ENCODE data around the gene TM4SF4. TPM values are rescaled to one million over a fixed set of nuclear protein-coding genes. Genes with fewer than 3 reads are reported as not detected.

Gene TM4SF4
- total and polyA plus RNA-seq, 7 donors, result 0.92 to 17.1 (median 5.0) TPM; not detected in 1

DNA sequence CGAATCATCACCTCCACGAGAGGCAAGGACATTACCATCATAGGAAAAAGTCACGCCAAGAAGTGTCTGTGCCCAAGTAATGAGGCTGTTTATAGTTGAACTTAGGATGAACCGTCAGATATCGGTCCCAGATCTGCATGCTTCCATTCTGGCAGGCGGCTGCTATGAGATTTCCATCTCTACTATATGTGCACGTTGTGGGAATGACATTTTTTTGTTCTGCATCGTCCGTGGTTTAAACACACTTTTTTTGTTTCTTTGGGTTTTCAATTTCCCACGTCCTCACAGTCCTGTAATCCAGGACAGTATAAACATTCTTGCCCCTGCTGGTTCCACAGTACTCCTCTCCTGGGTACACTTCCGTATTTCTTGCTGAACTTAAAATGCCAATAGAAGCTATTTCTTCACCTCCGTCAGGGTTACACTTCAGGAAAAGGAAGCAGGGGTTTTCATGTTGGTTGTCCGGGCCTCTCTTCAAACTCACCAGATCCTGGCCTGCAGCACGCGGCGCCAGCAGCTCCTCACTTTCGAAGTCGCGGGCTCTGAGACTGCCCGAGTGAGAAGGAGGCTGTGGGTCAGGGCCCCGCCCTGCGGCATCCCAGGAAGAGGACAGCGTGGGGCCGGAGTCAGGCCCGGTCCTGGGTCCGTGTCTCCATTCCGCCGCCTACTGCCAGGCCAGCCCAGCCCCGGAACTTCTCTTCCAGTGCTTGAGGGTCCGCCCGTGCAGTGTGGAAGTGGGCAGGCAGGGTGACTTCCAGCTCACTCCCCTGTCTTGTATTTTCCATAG lies 9.8 kb upstream of the TM4SF4 start:
- TF ChIP-seq POLR2AphosphoS5 (IDR thresholded peaks at IDR 0.05), result no peak
- TF ChIP-seq POLR2A (IDR thresholded peaks at IDR 0.05), result no peak
- no peak for TF ChIP-seq EP300 (IDR thresholded peaks at IDR 0.05)
- TF ChIP-seq CTCF (IDR thresholded peaks at IDR 0.05), result no peak
- Histone ChIP-seq H3K4me3 (no peak overlapping the region), H3K9me3 (no peaks in the 10 kb centered on the region), H3K4me1 (peaks cover 0 to 6% (median 0%) of the 10 kb centered on the region in 4 donors), H3K27ac (no peak overlapping the region), H3K36me3 (no peaks in the 10 kb centered on the region), H3K27me3 (no peaks in the 10 kb centered on the region)
- 92% methylated on average over 31 of the region's 31 CpGs for WGBS, 2 donors
- no peak for DNase-seq
- intact Hi-C loops (cut with DNase I), result no loop called here

DNA sequence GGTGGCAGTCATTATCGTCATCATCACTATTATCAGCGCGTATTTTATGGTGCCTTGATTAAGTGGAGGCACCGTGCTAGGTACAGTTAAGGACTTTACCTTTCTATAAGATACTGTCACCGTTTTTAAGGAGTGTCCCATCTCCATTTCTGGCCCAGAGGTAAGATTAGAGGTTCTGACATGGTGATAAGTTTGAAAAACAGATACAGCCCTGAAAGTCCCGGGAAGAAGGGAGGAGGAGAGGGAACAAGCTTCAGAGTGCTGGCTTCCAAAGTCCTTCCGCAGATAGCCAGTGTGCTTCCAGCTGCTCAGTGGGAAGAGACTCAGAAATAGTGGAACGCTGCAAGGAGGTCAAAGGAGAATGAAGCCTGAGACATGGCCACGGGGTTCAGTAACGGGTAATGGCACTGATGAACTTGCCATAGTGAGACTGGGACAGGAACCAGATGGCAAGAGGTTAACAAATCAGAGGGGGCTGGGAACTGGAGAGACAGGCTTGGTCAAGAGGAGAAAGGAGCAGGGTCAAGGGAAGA lies 9.1 kb upstream of the TM4SF4 start:
- no peak overlapping the region for H3K4me3 ChIP-seq
- no peak for DNase-seq
- 74 to 82% methylated on average over 10 of the region's 10 CpGs for WGBS, 2 donors
- TF ChIP-seq EP300 (IDR thresholded peaks at IDR 0.05) (no peak), POLR2AphosphoS5 (IDR thresholded peaks at IDR 0.05) (no peak), CTCF (IDR thresholded peaks at IDR 0.05) (no peak), POLR2A (IDR thresholded peaks at IDR 0.05) (no peak)
- no peaks in the 10 kb centered on the region for H3K27me3 ChIP-seq
- H3K27ac ChIP-seq, result no peak overlapping the region
- no peaks in the 10 kb centered on the region for H3K36me3 ChIP-seq
- peaks cover 0 to under 1% (median 0%) of the 10 kb centered on the region in 4 donors for H3K4me1 ChIP-seq
- intact Hi-C loops (cut with DNase I), result no loop called here
- no peaks in the 10 kb centered on the region for H3K9me3 ChIP-seq

DNA sequence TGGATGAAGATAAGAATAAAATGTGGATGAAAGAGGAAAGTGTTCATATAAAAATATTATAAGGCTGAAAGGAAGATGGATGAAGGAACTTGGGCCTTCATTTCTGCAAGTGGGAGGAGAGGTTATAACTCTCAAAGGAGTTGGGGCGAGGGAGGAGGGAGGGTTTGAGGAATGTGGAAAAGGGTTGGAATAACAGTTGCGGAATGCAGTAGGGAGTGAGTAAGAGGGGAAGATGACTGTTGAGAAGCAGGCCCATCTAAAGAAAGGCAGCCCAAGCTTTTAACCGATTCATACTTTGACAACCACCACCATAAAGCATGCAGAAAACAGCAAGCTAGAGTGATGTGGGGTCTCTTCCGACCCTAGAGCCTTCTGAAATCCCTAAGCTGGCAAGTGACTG lies 8.3 kb upstream of the TM4SF4 start:
- no peak for DNase-seq
- intact Hi-C loops (cut with DNase I), result no loop called here
- Histone ChIP-seq H3K36me3 (no peaks in the 10 kb centered on the region), H3K9me3 (no peaks in the 10 kb centered on the region), H3K27me3 (no peaks in the 10 kb centered on the region), H3K4me3 (no peak overlapping the region), H3K4me1 (no peaks in the 10 kb centered on the region), H3K27ac (no peak overlapping the region)
- no peak for TF ChIP-seq POLR2A (IDR thresholded peaks at IDR 0.05)
- TF ChIP-seq CTCF (IDR thresholded peaks at IDR 0.05), result no peak
- no peak for TF ChIP-seq POLR2AphosphoS5 (IDR thresholded peaks at IDR 0.05)
- TF ChIP-seq EP300 (IDR thresholded peaks at IDR 0.05), result no peak
- 91 to 93% methylated on average over 4 of the region's 4 CpGs for WGBS, 2 donors

GRCh38 chr3:149468504-149469212 lies 5.8 kb upstream of the TM4SF4 start:
- DNase-seq, result no peak
- no peaks in the 10 kb centered on the region for H3K27me3 ChIP-seq
- no peaks in the 10 kb centered on the region for H3K36me3 ChIP-seq
- intact Hi-C loops (cut with DNase I), result no loop called here
- WGBS, 2 donors, result 91 to 94% methylated on average over 2 of the region's 2 CpGs
- TF ChIP-seq POLR2A (IDR thresholded peaks at IDR 0.05) (no peak), EP300 (IDR thresholded peaks at IDR 0.05) (no peak), CTCF (IDR thresholded peaks at IDR 0.05) (no peak), POLR2AphosphoS5 (IDR thresholded peaks at IDR 0.05) (no peak)
- H3K9me3 ChIP-seq, result no peaks in the 10 kb centered on the region
- H3K27ac ChIP-seq, result no peak overlapping the region
- H3K4me1 ChIP-seq, result peaks cover 0 to 7% (median 5%) of the 10 kb centered on the region in 4 donors
- H3K4me3 ChIP-seq, result no peak overlapping the region

Measured in sigmoid colon (tissue), 7 donors.